HS-27A (cell line): Measurements from ENCODE around the gene DUSP9.
"Not testable (repeated sequence)": the region's sequence is repeated elsewhere in the genome, so short reads cannot be mapped to it uniquely, and the experiment has no call there.

ENCODE experiments used
- DNase-seq: peaks from one replicate; pipeline ENCODE4 v3.0.0-alpha.2; 2012; ENCODE audit warnings: low read depth, missing footprints

DUSP9 gene

GRCh38 chrX:153672531-153673427 is 25.8 kb downstream of the DUSP9 start:
- no peak for DNase-seq

- DNase-seq = no peak
Measured at GRCh38 chrX:153673428-153674218, 26.6 kb downstream of the DUSP9 start, which contains the start of gene PNCK. PNCK (minus strand) TSS chrX:153673813; CDS start chrX:153673076, 737 bp downstream.

- DNase-seq = no peak
Measured at GRCh38 chrX:153674219-153674851, 27.3 kb downstream of the DUSP9 start.

GRCh38 chrX:153681175-153681574 is 34.2 kb downstream of the DUSP9 start:
- no peak for DNase-seq

GRCh38 chrX:153683486-153683885 is 36.5 kb downstream of the DUSP9 start:
- not testable (repeated sequence) for DNase-seq

GRCh38 chrX:153684467-153685155 is 37.6 kb downstream of the DUSP9 start:
- no peak for DNase-seq

- DNase-seq = no peak
Measured at GRCh38 chrX:153685156-153685536, 38.1 kb downstream of the DUSP9 start.

GRCh38 chrX:153685751-153686696 is 39.0 kb downstream of the DUSP9 start:
- no peak for DNase-seq

GRCh38 chrX:153686711-153687110 is 39.7 kb downstream of the DUSP9 start:
- DNase-seq = no peak

- DNase-seq = no peak
Measured at GRCh38 chrX:153687121-153688039, 40.4 kb downstream of the DUSP9 start, which contains the start of gene SLC6A8. SLC6A8 (plus strand) TSS chrX:153687926; CDS start chrX:153688575, 649 bp downstream.

- DNase-seq = no peak
Measured at GRCh38 chrX:153688071-153688470, 41.1 kb downstream of the DUSP9 start.

GRCh38 chrX:153688506-153688905 is 41.5 kb downstream of the DUSP9 start:
- DNase-seq = no peak

- DNase-seq = no peak
Measured at GRCh38 chrX:153688911-153689590, 42.0 kb downstream of the DUSP9 start.

GRCh38 chrX:153689654-153690465 is 42.9 kb downstream of the DUSP9 start:
- no peak for DNase-seq

- no peak for DNase-seq
Measured at GRCh38 chrX:153690466-153690865, 43.5 kb downstream of the DUSP9 start.

- not testable (repeated sequence) for DNase-seq
Measured at GRCh38 chrX:153691032-153691827, 44.2 kb downstream of the DUSP9 start.

- DNase-seq = no peak
Measured at GRCh38 chrX:153692003-153692402, 45.0 kb downstream of the DUSP9 start.
